Measurements from ENCODE around the gene TMEM123. TPM values are rescaled to one million over a fixed set of nuclear protein-coding genes. Genes with fewer than 3 reads are reported as not detected.
"Not testable (repeated sequence)": the region's sequence is repeated elsewhere in the genome, so short reads cannot be mapped to it uniquely, and the experiment has no call there.

TMEM123 gene
- total RNA-seq, 1 experiment from 2014 or later = 796 TPM

- not testable (repeated sequence) for H3K9ac ChIP-seq (ENCODE audit: low read length); DNase-seq; H3K4me2 ChIP-seq (ENCODE audit: low read depth, low read length, poor library complexity, severe bottlenecking); H3K4me3 ChIP-seq (ENCODE audit: low read length); H3K9me2 ChIP-seq (replicated peaks; ENCODE audit: insufficient read depth, low read length); H3K27me3 ChIP-seq (ENCODE audit: low read length); H2AFZ ChIP-seq (ENCODE audit: low read length); H3K27ac ChIP-seq (ENCODE audit: low read length)
- Histone ChIP-seq H3K79me2 (ENCODE audit: low read length) (peaks cover 92% of the 10 kb centered on the region), H4K20me1 (ENCODE audit: insufficient read depth, low read depth, low read length) (peaks cover 17% of the 10 kb centered on the region), H3K36me3 (ENCODE audit: insufficient read depth, low read length) (peaks cover 69% of the 10 kb centered on the region), H3K4me1 (ENCODE audit: low read length) (peaks cover 44% of the 10 kb centered on the region), H3K9me3 (ENCODE audit: low read length) (peaks cover 22% of the 10 kb centered on the region)
These were observed 19.0 kb downstream of the TMEM123 start for GRCh38 chr11:102433571-102433970.

DNA sequence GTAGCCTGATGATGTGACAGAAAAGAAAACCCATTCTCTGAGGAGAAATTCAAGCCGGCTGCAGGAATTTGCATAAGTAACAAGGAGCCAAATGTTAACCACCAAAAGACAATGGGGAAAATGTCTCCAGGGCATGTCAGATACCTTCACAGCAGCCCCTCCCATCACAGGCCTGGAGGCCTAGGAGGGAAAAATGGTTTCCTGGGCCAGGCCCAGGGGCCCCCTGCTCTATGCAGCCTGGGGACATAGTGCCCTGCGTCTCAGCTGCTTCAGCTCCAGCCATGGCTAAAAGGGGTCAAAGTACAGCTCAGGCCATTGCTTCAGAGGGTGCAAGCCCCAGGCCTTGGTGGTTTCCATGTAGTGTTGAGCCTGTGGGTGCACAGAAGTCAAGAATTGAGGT is 20.0 kb downstream of the TMEM123 start:
- Histone ChIP-seq H3K4me1 (ENCODE audit: low read length) (peaks cover 52% of the 10 kb centered on the region), H3K79me2 (ENCODE audit: low read length) (peaks cover 92% of the 10 kb centered on the region), H3K9me3 (ENCODE audit: low read length) (peaks cover 22% of the 10 kb centered on the region), H3K27ac (ENCODE audit: low read length) (peak overlapping the region; percentile 91), H4K20me1 (ENCODE audit: insufficient read depth, low read depth, low read length) (peaks cover 18% of the 10 kb centered on the region), H3K36me3 (ENCODE audit: insufficient read depth, low read length) (peaks cover 60% of the 10 kb centered on the region)
- H3K4me2 ChIP-seq (ENCODE audit: low read depth, low read length, poor library complexity, severe bottlenecking); H3K9ac ChIP-seq (ENCODE audit: low read length); H2AFZ ChIP-seq (ENCODE audit: low read length); H3K27me3 ChIP-seq (ENCODE audit: low read length); H3K9me2 ChIP-seq (replicated peaks; ENCODE audit: insufficient read depth, low read length); H3K4me3 ChIP-seq (ENCODE audit: low read length): not testable (repeated sequence)
- peak; percentile 53 for DNase-seq

GRCh38 chr11:102431404-102431803 is 21.2 kb downstream of the TMEM123 start:
- Histone ChIP-seq H3K9me3 (ENCODE audit: low read length) (peaks cover 22% of the 10 kb centered on the region), H3K27me3 (ENCODE audit: low read length) (no peaks in the 10 kb centered on the region), H3K4me1 (ENCODE audit: low read length) (peaks cover 64% of the 10 kb centered on the region), H3K9me2 (replicated peaks; ENCODE audit: insufficient read depth, low read length) (no peaks in the 10 kb centered on the region), H3K36me3 (ENCODE audit: insufficient read depth, low read length) (peaks cover 48% of the 10 kb centered on the region), H3K79me2 (ENCODE audit: low read length) (peaks cover 92% of the 10 kb centered on the region), H3K27ac (ENCODE audit: low read length) (peak overlapping the region; percentile 91), H3K9ac (ENCODE audit: low read length) (peak overlapping the region; percentile 68), H4K20me1 (ENCODE audit: insufficient read depth, low read depth, low read length) (peaks cover 18% of the 10 kb centered on the region), H2AFZ (ENCODE audit: low read length) (no peak overlapping the region), H3K4me2 (ENCODE audit: low read depth, low read length, poor library complexity, severe bottlenecking) (peak overlapping the region; percentile 77), H3K4me3 (ENCODE audit: low read length) (peak overlapping the region; percentile 56)
- no peak for DNase-seq

DNA sequence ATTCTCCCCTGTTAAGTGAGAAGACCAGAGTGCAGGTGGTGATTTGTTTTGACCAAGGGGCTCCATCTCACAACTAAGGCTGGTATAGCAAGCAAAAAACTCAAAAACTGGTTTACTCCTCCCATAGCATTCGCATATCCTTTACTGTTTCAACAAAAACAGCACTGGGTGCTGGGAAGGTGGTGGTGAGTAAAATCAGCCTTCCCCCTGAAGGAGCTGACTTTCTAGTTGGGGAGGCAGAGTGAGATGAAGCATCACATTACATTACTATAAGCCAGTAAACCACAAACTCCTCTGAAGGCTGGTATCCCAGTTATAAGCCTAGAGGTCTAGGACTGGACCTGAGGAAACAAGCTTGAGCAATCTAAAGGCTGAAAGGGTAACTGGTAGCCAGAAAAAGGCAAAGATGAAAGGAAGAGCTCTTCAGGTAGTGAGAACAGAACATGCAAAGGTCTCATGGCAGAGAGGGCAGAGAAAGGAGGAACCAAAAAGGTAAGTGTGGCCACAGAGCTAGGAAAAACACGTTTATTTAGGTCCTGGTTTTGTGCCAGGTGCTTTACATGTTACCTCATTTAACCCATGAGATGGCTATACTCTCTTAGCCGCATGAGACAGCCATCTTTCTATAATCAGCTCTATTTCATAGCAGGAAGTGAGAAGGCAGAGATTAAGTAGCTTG is 22.3 kb downstream of the TMEM123 start:
- Histone ChIP-seq H3K4me2 (ENCODE audit: low read depth, low read length, poor library complexity, severe bottlenecking) (peak overlapping the region; percentile 77), H3K9me3 (ENCODE audit: low read length) (peaks cover 17% of the 10 kb centered on the region), H3K9me2 (replicated peaks; ENCODE audit: insufficient read depth, low read length) (no peaks in the 10 kb centered on the region), H4K20me1 (ENCODE audit: insufficient read depth, low read depth, low read length) (peaks cover 18% of the 10 kb centered on the region), H3K9ac (ENCODE audit: low read length) (peak overlapping the region; percentile 68), H3K79me2 (ENCODE audit: low read length) (peaks cover 92% of the 10 kb centered on the region), H3K27ac (ENCODE audit: low read length) (peak overlapping the region; percentile 91), H3K36me3 (ENCODE audit: insufficient read depth, low read length) (peaks cover 37% of the 10 kb centered on the region), H3K4me1 (ENCODE audit: low read length) (peaks cover 75% of the 10 kb centered on the region), H2AFZ (ENCODE audit: low read length) (no peak overlapping the region), H3K27me3 (ENCODE audit: low read length) (no peaks in the 10 kb centered on the region), H3K4me3 (ENCODE audit: low read length) (peak overlapping the region; percentile 56)
- peak; percentile 100 for DNase-seq

DNA sequence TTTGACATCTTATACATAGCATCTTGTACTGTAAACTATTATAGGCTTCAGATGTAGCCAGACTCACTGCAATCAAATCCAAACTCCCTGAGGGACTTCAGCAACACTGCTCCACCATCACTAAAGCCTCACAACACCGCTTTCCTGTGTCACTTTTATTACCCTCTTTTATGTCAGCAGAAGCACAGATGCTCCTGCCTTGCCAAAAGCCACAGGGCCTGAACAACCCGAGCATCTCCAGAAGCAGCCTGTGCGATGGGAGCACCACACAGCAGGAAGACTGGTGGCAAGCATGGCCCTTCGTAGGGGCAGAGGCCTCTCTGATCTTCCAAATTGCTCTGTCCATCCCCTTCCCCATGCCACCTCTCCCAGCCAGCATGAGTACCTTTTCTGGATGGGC is 22.9 kb downstream of the TMEM123 start:
- H3K79me2 ChIP-seq (ENCODE audit: low read length) = peaks cover 92% of the 10 kb centered on the region
- H3K9ac ChIP-seq (ENCODE audit: low read length) = peak overlapping the region; percentile 68
- peak overlapping the region; percentile 77 for H3K4me2 ChIP-seq (ENCODE audit: low read depth, low read length, poor library complexity, severe bottlenecking)
- peaks cover 13% of the 10 kb centered on the region for H3K9me3 ChIP-seq (ENCODE audit: low read length)
- H3K36me3 ChIP-seq (ENCODE audit: insufficient read depth, low read length) = peaks cover 31% of the 10 kb centered on the region
- no peaks in the 10 kb centered on the region for H3K9me2 ChIP-seq (replicated peaks; ENCODE audit: insufficient read depth, low read length)
- peak overlapping the region; percentile 91 for H3K27ac ChIP-seq (ENCODE audit: low read length)
- peaks cover 24% of the 10 kb centered on the region for H4K20me1 ChIP-seq (ENCODE audit: insufficient read depth, low read depth, low read length)
- peaks cover 80% of the 10 kb centered on the region for H3K4me1 ChIP-seq (ENCODE audit: low read length)
- peak; percentile 82 for DNase-seq
- peak overlapping the region; percentile 56 for H3K4me3 ChIP-seq (ENCODE audit: low read length)
- no peak overlapping the region for H2AFZ ChIP-seq (ENCODE audit: low read length)
- H3K27me3 ChIP-seq (ENCODE audit: low read length) = no peaks in the 10 kb centered on the region

- H2AFZ ChIP-seq (ENCODE audit: low read length) = no peak overlapping the region
- peak overlapping the region; percentile 56 for H3K4me3 ChIP-seq (ENCODE audit: low read length)
- peaks cover 27% of the 10 kb centered on the region for H3K36me3 ChIP-seq (ENCODE audit: insufficient read depth, low read length)
- no peaks in the 10 kb centered on the region for H3K27me3 ChIP-seq (ENCODE audit: low read length)
- peak overlapping the region; percentile 68 for H3K9ac ChIP-seq (ENCODE audit: low read length)
- no peak for DNase-seq
- H3K9me2 ChIP-seq (replicated peaks; ENCODE audit: insufficient read depth, low read length) = no peaks in the 10 kb centered on the region
- H3K4me1 ChIP-seq (ENCODE audit: low read length) = peaks cover 82% of the 10 kb centered on the region
- H3K9me3 ChIP-seq (ENCODE audit: low read length) = peaks cover 9% of the 10 kb centered on the region
- H3K4me2 ChIP-seq (ENCODE audit: low read depth, low read length, poor library complexity, severe bottlenecking) = peak overlapping the region; percentile 77
- peaks cover 92% of the 10 kb centered on the region for H3K79me2 ChIP-seq (ENCODE audit: low read length)
- H4K20me1 ChIP-seq (ENCODE audit: insufficient read depth, low read depth, low read length) = peaks cover 29% of the 10 kb centered on the region
- peak overlapping the region; percentile 91 for H3K27ac ChIP-seq (ENCODE audit: low read length)
These were observed 23.3 kb downstream of the TMEM123 start for GRCh38 chr11:102429226-102429625.

DNA sequence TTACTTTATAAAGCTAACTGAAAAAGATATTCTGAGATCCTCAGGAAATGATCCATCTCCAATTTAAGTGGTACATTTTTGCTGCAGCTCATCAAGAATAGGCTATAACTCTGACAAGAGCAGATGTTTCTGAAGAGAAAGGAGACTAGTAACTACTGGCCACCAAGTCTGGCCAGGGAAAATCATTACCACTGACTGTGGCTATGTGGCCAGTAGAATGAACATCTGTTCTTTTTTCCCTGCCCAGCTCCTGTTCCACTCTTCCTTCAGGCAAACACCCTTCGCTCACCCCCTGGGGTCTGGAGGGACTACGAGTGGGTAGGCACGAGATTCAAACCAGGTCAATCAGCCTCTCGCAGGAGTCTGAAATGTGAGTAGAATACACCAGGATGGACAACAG is 23.9 kb downstream of the TMEM123 start:
- peaks cover 92% of the 10 kb centered on the region for H3K79me2 ChIP-seq (ENCODE audit: low read length)

GRCh38 chr11:102427068-102427467 is 25.5 kb downstream of the TMEM123 start:
- Histone ChIP-seq H3K9me3 (ENCODE audit: low read length) (no peaks in the 10 kb centered on the region), H3K9ac (ENCODE audit: low read length) (no peak overlapping the region), H3K27ac (ENCODE audit: low read length) (peak overlapping the region; percentile 48), H3K4me1 (ENCODE audit: low read length) (peaks cover 97% of the 10 kb centered on the region), H2AFZ (ENCODE audit: low read length) (no peak overlapping the region), H3K27me3 (ENCODE audit: low read length) (no peaks in the 10 kb centered on the region), H3K4me2 (ENCODE audit: low read depth, low read length, poor library complexity, severe bottlenecking) (no peak overlapping the region), H3K36me3 (ENCODE audit: insufficient read depth, low read length) (0 out of 2 replicates have a peak, but pooled peaks cover 7% of the 10 kb centered on the region), H3K4me3 (ENCODE audit: low read length) (no peak overlapping the region), H4K20me1 (ENCODE audit: insufficient read depth, low read depth, low read length) (peaks cover 44% of the 10 kb centered on the region), H3K79me2 (ENCODE audit: low read length) (peaks cover 92% of the 10 kb centered on the region), H3K9me2 (replicated peaks; ENCODE audit: insufficient read depth, low read length) (no peaks in the 10 kb centered on the region)
- peak; percentile 46 for DNase-seq

More for the DNA sequence above, 23.9 kb downstream of the TMEM123 start:
- Histone ChIP-seq H3K4me2 (ENCODE audit: low read depth, low read length, poor library complexity, severe bottlenecking) (peak overlapping the region; percentile 77), H3K27ac (ENCODE audit: low read length) (peak overlapping the region; percentile 91), H3K36me3 (ENCODE audit: insufficient read depth, low read length) (peaks cover 21% of the 10 kb centered on the region), H3K4me1 (ENCODE audit: low read length) (peaks cover 87% of the 10 kb centered on the region), H3K9me2 (replicated peaks; ENCODE audit: insufficient read depth, low read length) (no peaks in the 10 kb centered on the region), H4K20me1 (ENCODE audit: insufficient read depth, low read depth, low read length) (peaks cover 30% of the 10 kb centered on the region), H3K4me3 (ENCODE audit: low read length) (no peak overlapping the region; the same call in 1 of the 2 replicates), H3K9ac (ENCODE audit: low read length) (peak overlapping the region; percentile 68), H3K9me3 (ENCODE audit: low read length) (peaks cover 4% of the 10 kb centered on the region), H3K27me3 (ENCODE audit: low read length) (no peaks in the 10 kb centered on the region), H2AFZ (ENCODE audit: low read length) (no peak overlapping the region)
- DNase-seq = no peak

All from Karpas-422 (cell line).